GM12892 (cell line): Measurements from ENCODE around the gene ZFPL1.

Experiments
- DNase-seq: peaks from one replicate; pipeline ENCODE4 v3.0.0; 2011; ENCODE audit not compliant: insufficient read length
- FAIRE-seq: peaks from 2 replicates; lab custom pipeline; 2011; peaks lifted over from hg19 to GRCh38; lab: Jason Lieb, UNC
- POLR2A ChIP-seq: IDR thresholded peaks from 2 replicates; pipeline ENCODE4 v1.6.1; 2011; ENCODE audit warnings: low read depth, low read length, control low read depth
- POLR2AphosphoS5 ChIP-seq: IDR thresholded peaks from 2 replicates; pipeline ENCODE4 v1.6.1; 2011; ENCODE audit warnings: low read depth, low read length, control low read depth
- TAF1 ChIP-seq: IDR thresholded peaks from 2 replicates; pipeline ENCODE4 v1.6.1; 2011; ENCODE audit warnings: low read depth, mild to moderate bottlenecking, control low read depth, low read length, borderline replicate concordance

ZFPL1 gene

GRCh38 chr11:65047581-65048422, 36.2 kb upstream of the ZFPL1 start:
- TF ChIP-seq TAF1 (no peak), POLR2A (no peak), POLR2AphosphoS5 (no peak)
- DNase-seq (peak; percentile 62), FAIRE-seq (peak; percentile 71)

GRCh38 chr11:65051398-65051858, 32.6 kb upstream of the ZFPL1 start:
- FAIRE-seq (no peak), DNase-seq (no peak)
- TF ChIP-seq TAF1, result no peak
- no peak for TF ChIP-seq POLR2AphosphoS5
- TF ChIP-seq POLR2A, result no peak

- FAIRE-seq (no peak), DNase-seq (no peak)
- no peak for TF ChIP-seq POLR2A
- TF ChIP-seq TAF1, result no peak
- no peak for TF ChIP-seq POLR2AphosphoS5
These were observed 30.1 kb upstream of the ZFPL1 start for GRCh38 chr11:65053827-65054508.

GRCh38 chr11:65055538-65055937, 28.5 kb upstream of the ZFPL1 start:
- TF ChIP-seq POLR2AphosphoS5, result no peak
- no peak for TF ChIP-seq POLR2A
- no peak for TF ChIP-seq TAF1
- FAIRE-seq (no peak), DNase-seq (no peak)

GRCh38 chr11:65056999-65057398, 27.0 kb upstream of the ZFPL1 start:
- no peak for FAIRE-seq
- TF ChIP-seq POLR2A, result no peak
- no peak for TF ChIP-seq POLR2AphosphoS5
- TF ChIP-seq TAF1, result no peak
- no peak for DNase-seq

- no peak for FAIRE-seq
- DNase-seq, result no peak
- TF ChIP-seq TAF1, result no peak
- TF ChIP-seq POLR2AphosphoS5, result no peak
- TF ChIP-seq POLR2A, result no peak
These were observed 26.5 kb upstream of the ZFPL1 start for GRCh38 chr11:65057526-65057925.

GRCh38 chr11:65058012-65058411, 26.0 kb upstream of the ZFPL1 start:
- DNase-seq (no peak), FAIRE-seq (no peak)
- no peak for TF ChIP-seq POLR2AphosphoS5
- no peak for TF ChIP-seq POLR2A
- no peak for TF ChIP-seq TAF1

GRCh38 chr11:65058419-65059054, 25.5 kb upstream of the ZFPL1 start, which contains the start of gene NAALADL1:
Gene NAALADL1 (minus strand): TSS chr11:65058553. CDS start chr11:65058521, 32 bp downstream.
- FAIRE-seq, result no peak
- no peak for DNase-seq
- no peak for TF ChIP-seq POLR2A
- TF ChIP-seq POLR2AphosphoS5, result no peak
- no peak for TF ChIP-seq TAF1

- TF ChIP-seq POLR2AphosphoS5, result no peak
- TF ChIP-seq TAF1, result no peak
- no peak for TF ChIP-seq POLR2A
- FAIRE-seq (no peak), DNase-seq (no peak)
These were observed 24.5 kb upstream of the ZFPL1 start for GRCh38 chr11:65059523-65059922.

- no peak for FAIRE-seq
- no peak for TF ChIP-seq POLR2A
- TF ChIP-seq POLR2AphosphoS5, result no peak
- no peak for TF ChIP-seq TAF1
- DNase-seq, result no peak
These were observed 23.8 kb upstream of the ZFPL1 start for GRCh38 chr11:65059959-65060824.

- FAIRE-seq, result no peak
- no peak for DNase-seq
- TF ChIP-seq POLR2AphosphoS5, result no peak
- no peak for TF ChIP-seq TAF1
- TF ChIP-seq POLR2A, result no peak
These were observed 23.1 kb upstream of the ZFPL1 start for GRCh38 chr11:65060913-65061408.

GRCh38 chr11:65063532-65063931, 20.5 kb upstream of the ZFPL1 start:
- TF ChIP-seq POLR2A, result no peak
- TF ChIP-seq POLR2AphosphoS5, result no peak
- DNase-seq, result no peak
- FAIRE-seq, result no peak
